NB4 (cell line): Measurements from ENCODE around the gene KRTAP10-5.

Experiments
- MYC ChIP-seq: IDR thresholded peaks from 2 replicates; pipeline ENCODE4 v1.6.1; 2011; ENCODE audit warnings: low read depth, low read length
- POLR2A ChIP-seq: IDR thresholded peaks from 2 replicates; pipeline ENCODE4 v1.6.1; 2011; ENCODE audit warnings: mild to moderate bottlenecking; ENCODE audit not compliant: insufficient read length; ENCODE audit errors: extremely low read depth
- TF ChIP-seq, protein P1 (sequence below): IDR thresholded peaks from one replicate; pipeline ENCODE4 v1.5.1; 2012; ENCODE audit warnings: low read depth, low read length
- TF ChIP-seq, protein P2 (sequence below): IDR thresholded peaks from 2 replicates; pipeline ENCODE4 v1.6.1; 2011; ENCODE audit warnings: low read depth, low read length

- no peak for TF ChIP-seq POLR2A
- TF ChIP-seq, protein P1, sequence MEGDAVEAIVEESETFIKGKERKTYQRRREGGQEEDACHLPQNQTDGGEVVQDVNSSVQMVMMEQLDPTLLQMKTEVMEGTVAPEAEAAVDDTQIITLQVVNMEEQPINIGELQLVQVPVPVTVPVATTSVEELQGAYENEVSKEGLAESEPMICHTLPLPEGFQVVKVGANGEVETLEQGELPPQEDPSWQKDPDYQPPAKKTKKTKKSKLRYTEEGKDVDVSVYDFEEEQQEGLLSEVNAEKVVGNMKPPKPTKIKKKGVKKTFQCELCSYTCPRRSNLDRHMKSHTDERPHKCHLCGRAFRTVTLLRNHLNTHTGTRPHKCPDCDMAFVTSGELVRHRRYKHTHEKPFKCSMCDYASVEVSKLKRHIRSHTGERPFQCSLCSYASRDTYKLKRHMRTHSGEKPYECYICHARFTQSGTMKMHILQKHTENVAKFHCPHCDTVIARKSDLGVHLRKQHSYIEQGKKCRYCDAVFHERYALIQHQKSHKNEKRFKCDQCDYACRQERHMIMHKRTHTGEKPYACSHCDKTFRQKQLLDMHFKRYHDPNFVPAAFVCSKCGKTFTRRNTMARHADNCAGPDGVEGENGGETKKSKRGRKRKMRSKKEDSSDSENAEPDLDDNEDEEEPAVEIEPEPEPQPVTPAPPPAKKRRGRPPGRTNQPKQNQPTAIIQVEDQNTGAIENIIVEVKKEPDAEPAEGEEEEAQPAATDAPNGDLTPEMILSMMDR, result no peak
- TF ChIP-seq, protein P2, sequence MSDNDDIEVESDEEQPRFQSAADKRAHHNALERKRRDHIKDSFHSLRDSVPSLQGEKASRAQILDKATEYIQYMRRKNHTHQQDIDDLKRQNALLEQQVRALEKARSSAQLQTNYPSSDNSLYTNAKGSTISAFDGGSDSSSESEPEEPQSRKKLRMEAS, result no peak
- no peak for TF ChIP-seq MYC
Measured at GRCh38 chr21:44555200-44555875, 25.1 kb downstream of the KRTAP10-5 start.
